ENCODE data around the gene KCNN3. TPM values are rescaled to one million over a fixed set of nuclear protein-coding genes. Genes with fewer than 3 reads are reported as not detected.

KCNN3 gene
- total RNA-seq, 1 donor from 2014 or later: 0.84 TPM

DNA sequence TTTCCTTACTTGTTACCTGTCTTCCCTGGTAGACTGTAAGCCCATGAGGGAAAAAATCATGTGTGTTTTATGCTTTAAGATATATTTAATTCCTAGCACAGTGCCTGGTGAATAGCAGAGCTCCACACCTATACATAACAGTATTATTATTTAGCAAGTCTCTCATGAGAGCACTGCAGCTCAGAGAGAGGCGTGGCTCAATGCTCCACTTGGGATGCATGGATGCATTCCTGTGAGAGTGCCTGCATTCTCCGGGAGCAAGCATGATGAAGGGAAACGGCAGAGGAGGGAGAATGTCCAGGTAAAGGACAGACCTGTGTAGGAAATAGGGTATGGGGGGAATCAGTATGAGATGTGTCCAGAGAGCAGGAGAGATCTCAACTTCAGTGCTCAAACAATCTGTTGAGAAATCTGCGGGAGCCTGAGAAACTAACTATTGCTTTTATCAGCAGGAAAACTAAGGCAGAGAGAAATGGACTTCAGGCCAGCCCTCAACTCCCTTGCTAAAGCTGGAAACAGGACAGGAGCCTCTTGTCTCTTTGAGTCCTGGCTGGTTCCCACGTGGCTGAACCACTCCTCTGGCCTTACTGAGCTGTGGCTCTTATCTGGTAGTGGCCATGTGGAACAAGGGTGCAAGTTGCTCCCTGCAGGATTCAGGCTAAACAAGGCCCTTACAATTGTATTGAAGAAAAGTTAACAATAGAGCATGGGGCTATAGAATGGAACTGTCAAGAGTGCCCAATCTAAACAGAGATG, 113.1 kb downstream of the KCNN3 start:
- H3K4me3 Mint-ChIP-seq: peak overlapping the region; percentile 38

DNA sequence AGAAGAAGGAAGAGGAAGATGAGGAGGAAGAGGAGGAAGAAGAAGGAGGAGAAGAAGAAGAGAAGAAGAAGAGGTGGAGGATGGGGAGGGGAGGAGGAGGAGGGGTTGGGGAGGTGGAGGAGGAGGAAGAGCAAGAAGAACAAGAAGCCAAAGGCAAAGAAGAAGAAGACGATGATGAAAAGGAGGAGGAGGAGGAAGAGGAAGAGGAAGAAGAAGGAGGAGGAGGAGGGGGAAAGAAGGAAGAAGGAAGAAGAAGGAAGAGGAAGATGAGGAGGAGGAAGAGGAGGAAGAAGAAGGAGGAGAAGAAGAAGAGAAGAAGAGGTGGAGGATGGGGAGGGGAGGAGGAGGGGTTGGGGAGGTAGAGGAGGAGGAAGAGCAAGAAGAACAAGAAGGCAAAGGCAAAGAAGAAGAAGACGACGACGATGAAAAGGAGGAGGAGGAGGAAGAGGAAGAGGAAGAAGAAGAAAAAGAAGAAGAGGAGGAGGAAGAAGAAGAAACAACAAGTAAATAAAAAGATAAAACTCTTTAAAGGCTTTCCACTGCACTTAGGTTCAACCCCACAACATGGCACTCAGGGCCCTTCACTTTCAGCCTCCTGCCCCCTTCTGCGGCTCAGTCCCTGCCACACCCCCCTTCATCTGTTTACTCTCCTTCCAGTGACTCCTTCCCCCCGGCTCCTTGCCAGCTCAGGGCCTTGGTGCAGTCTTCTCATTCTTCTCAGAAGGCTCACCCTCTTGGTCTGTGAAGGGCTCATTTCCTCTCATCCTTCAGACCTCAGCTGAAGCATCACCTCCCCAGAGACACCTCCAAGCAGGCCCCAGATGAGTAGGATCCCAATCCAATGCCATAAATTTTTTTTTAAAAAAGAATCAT, 114.0 kb downstream of the KCNN3 start:
- no peak overlapping the region for H3K27ac Mint-ChIP-seq (ENCODE audit: unreplicated experiment)
- DNase-seq (ENCODE audit: low read depth, low spot score): no peak

More for the DNA sequence above, 113.1 kb downstream of the KCNN3 start:
- H3K36me3 Mint-ChIP-seq (ENCODE audit: low read depth): no peaks in the 10 kb centered on the region
- H3K4me1 Mint-ChIP-seq: peaks cover 6% of the 10 kb centered on the region
- TF ChIP-seq, protein P1, sequence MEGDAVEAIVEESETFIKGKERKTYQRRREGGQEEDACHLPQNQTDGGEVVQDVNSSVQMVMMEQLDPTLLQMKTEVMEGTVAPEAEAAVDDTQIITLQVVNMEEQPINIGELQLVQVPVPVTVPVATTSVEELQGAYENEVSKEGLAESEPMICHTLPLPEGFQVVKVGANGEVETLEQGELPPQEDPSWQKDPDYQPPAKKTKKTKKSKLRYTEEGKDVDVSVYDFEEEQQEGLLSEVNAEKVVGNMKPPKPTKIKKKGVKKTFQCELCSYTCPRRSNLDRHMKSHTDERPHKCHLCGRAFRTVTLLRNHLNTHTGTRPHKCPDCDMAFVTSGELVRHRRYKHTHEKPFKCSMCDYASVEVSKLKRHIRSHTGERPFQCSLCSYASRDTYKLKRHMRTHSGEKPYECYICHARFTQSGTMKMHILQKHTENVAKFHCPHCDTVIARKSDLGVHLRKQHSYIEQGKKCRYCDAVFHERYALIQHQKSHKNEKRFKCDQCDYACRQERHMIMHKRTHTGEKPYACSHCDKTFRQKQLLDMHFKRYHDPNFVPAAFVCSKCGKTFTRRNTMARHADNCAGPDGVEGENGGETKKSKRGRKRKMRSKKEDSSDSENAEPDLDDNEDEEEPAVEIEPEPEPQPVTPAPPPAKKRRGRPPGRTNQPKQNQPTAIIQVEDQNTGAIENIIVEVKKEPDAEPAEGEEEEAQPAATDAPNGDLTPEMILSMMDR (conservative IDR thresholded peaks at IDR 0.05): no peak
- H3K9me3 Mint-ChIP-seq: no peaks in the 10 kb centered on the region
- peaks cover 55% of the 10 kb centered on the region for H3K27me3 Mint-ChIP-seq (ENCODE audit: low read depth)
- H3K27ac Mint-ChIP-seq (ENCODE audit: unreplicated experiment): no peak overlapping the region
- DNase-seq (ENCODE audit: low read depth, low spot score): no peak

DNA sequence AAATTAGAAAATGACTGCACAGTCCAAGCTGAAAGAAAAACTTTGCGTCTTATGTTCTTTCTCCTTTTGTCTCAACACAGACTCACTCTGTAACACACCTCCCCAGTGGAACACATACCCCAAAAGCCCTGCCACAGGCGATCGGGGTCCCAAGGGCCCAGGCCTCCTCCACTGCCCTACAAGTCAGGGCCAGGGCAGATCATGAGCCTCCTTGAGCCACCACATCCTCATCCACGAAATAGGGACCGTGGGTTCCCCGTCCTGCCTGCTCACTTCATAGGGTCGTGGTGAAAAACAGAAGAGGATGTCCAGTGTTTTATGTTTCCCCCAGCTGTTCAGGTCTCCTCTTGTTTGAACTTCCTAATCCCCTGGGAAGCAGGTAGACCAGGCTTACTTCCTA, 116.7 kb downstream of the KCNN3 start:
- Mint-ChIP-seq H3K4me1 (peaks cover 22% of the 10 kb centered on the region), H3K27me3 (ENCODE audit: low read depth) (peaks cover 41% of the 10 kb centered on the region), H3K9me3 (no peaks in the 10 kb centered on the region), H3K4me3 (no peak overlapping the region), H3K27ac (ENCODE audit: unreplicated experiment) (no peak overlapping the region), H3K36me3 (ENCODE audit: low read depth) (no peaks in the 10 kb centered on the region)
- no peak for DNase-seq (ENCODE audit: low read depth, low spot score)
- TF ChIP-seq, protein P1 (conservative IDR thresholded peaks at IDR 0.05): no peak

More for the DNA sequence above, 114.0 kb downstream of the KCNN3 start:
- Mint-ChIP-seq H3K9me3 (no peaks in the 10 kb centered on the region), H3K36me3 (ENCODE audit: low read depth) (no peaks in the 10 kb centered on the region), H3K4me1 (peaks cover 11% of the 10 kb centered on the region), H3K4me3 (no peak overlapping the region), H3K27me3 (ENCODE audit: low read depth) (peaks cover 52% of the 10 kb centered on the region)
- TF ChIP-seq, protein P1 (conservative IDR thresholded peaks at IDR 0.05): no peak

DNA sequence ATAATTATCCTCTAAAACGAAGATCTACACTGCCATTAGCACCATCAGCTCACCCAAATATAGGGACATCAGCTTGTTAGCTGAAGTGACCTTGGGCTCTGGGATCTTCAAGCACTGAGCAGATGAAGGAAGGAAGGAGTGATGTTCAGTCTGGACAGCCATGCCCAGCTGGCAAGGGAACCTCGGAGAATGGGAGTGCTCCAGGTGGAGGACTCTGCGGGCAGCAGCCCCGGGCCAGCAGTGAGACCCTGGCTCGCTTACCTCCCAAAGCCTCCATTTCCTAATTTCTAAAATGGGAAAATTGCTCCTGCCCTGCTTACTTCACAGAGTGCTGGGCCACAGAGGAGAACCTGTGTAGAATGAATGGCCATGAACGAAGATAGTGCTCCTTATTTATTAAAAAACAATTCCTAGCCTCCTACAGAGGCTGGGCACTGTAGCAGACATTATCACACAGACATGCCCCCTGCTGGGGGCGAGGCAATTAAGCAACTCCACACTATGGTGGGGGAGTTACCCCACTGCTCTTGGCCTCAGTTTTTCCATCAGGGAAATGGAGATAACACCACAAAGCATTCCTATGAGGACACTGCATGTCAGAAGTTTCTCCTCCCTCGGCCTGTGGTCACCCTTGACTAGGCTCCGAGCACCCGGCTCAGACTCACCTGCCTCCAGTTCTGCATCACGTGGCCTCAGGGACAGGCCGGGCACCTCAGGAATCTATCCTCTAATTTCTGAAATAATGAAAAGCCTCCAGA, 117.6 kb downstream of the KCNN3 start:
- no peaks in the 10 kb centered on the region for H3K36me3 Mint-ChIP-seq (ENCODE audit: low read depth)
- TF ChIP-seq, protein P1 (conservative IDR thresholded peaks at IDR 0.05): peak; percentile 27
- peaks cover 47% of the 10 kb centered on the region for H3K27me3 Mint-ChIP-seq (ENCODE audit: low read depth)
- H3K4me3 Mint-ChIP-seq: no peak overlapping the region
- no peaks in the 10 kb centered on the region for H3K9me3 Mint-ChIP-seq
- no peak for DNase-seq (ENCODE audit: low read depth, low spot score)
- no peak overlapping the region for H3K27ac Mint-ChIP-seq (ENCODE audit: unreplicated experiment)
- peaks cover 32% of the 10 kb centered on the region for H3K4me1 Mint-ChIP-seq

DNA sequence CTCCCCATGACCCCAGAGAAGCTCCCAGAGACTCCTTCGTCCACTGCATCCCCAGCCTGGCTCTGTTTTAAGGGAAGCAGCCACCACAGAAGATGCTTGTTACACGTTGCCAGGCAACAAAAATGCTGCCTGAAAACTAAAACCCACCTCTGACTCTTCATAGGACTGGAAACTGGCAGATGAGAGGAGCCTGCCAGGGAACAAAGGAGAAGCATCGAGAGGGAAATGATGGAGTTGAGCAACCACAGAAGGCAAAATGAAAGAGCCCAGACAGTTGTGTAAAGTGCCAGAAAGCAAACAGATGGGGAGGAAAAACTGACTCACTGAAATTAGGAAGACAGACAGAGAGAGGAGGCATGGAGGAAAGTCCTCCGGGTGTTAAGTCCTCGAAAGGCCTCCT, 118.4 kb downstream of the KCNN3 start:
- H3K9me3 Mint-ChIP-seq: no peaks in the 10 kb centered on the region
- TF ChIP-seq, protein P1 (conservative IDR thresholded peaks at IDR 0.05): no peak
- no peak for DNase-seq (ENCODE audit: low read depth, low spot score)
- no peak overlapping the region for H3K27ac Mint-ChIP-seq (ENCODE audit: unreplicated experiment)
- H3K27me3 Mint-ChIP-seq (ENCODE audit: low read depth): peaks cover 48% of the 10 kb centered on the region
- H3K36me3 Mint-ChIP-seq (ENCODE audit: low read depth): no peaks in the 10 kb centered on the region
- peaks cover 29% of the 10 kb centered on the region for H3K4me1 Mint-ChIP-seq
- H3K4me3 Mint-ChIP-seq: no peak overlapping the region

Measured in neural crest cell (in vitro differentiated cells).